WERI-Rb-1 (cell line): ENCODE data around the gene SYNPO.

Experiments
- DNase-seq: peaks from one replicate; pipeline ENCODE4 v3.0.0-alpha.2; 2020
- H3K27ac ChIP-seq: fragments of 250-450 bp; sonication (Bioruptor Pico); 2 replicates; pipeline ENCODE4 v1.5.1; 2020; ENCODE audit warnings: mild to moderate bottlenecking, moderate library complexity
- H3K27me3 ChIP-seq: fragments of 250-450 bp; sonication (Bioruptor Pico); 2 replicates; pipeline ENCODE4 v1.5.1; 2021; ENCODE audit warnings: mild to moderate bottlenecking, low read depth, moderate library complexity; ENCODE audit not compliant: insufficient read depth, severe bottlenecking
- H3K36me3 ChIP-seq: fragments of 250-450 bp; sonication (Bioruptor Pico); 2 replicates; pipeline ENCODE4 v1.5.1; 2020; ENCODE audit warnings: mild to moderate bottlenecking, moderate library complexity
- H3K4me3 ChIP-seq: 2 replicates; pipeline ENCODE4 v1.5.1; 2011; ENCODE audit warnings: low read depth, mild to moderate bottlenecking, control low read depth, low read length
- H3K9me3 ChIP-seq: fragments of 250-450 bp; sonication (Bioruptor Pico); 2 replicates; pipeline ENCODE4 v1.5.1; 2021; ENCODE audit warnings: mild to moderate bottlenecking, moderate library complexity; ENCODE audit not compliant: severe bottlenecking
- CTCF ChIP-seq: IDR thresholded peaks from 2 replicates; pipeline ENCODE4 v1.5.1; 2011; ENCODE audit warnings: low read depth, mild to moderate bottlenecking, control low read depth, inconsistent platforms, low read length

Gene SYNPO

GRCh38 chr5:150640311-150641005 is at the start of gene SYNPO:
TSS of gene SYNPO (plus strand) at chr5:150640660. CDS start at chr5:150648276, 7,616 bp downstream.
- Histone ChIP-seq H3K27ac (no peak within 1 kb of the TSS), H3K4me3 (no peak within 1 kb of the TSS), H3K27me3 (no peaks in the 10 kb centered on the region), H3K36me3 (no peaks in the 10 kb centered on the region), H3K9me3 (no peaks in the 10 kb centered on the region)
- DNase-seq: no peak
- TF ChIP-seq CTCF: no peak

GRCh38 chr5:150590979-150591695 is 49.3 kb upstream of the SYNPO start:
- Histone ChIP-seq H3K4me3 (no peak overlapping the region), H3K27ac (no peak overlapping the region), H3K36me3 (no peaks in the 10 kb centered on the region)

GRCh38 chr5:150593593-150593992 is 46.9 kb upstream of the SYNPO start:
- TF ChIP-seq CTCF: no peak
- H3K9me3 ChIP-seq: no peaks in the 10 kb centered on the region
- H3K27me3 ChIP-seq: no peaks in the 10 kb centered on the region
- DNase-seq: no peak
- H3K27ac ChIP-seq: no peak overlapping the region
- no peak overlapping the region for H3K4me3 ChIP-seq
- H3K36me3 ChIP-seq: no peaks in the 10 kb centered on the region

More at GRCh38 chr5:150590979-150591695, 49.3 kb upstream of the SYNPO start:
- Histone ChIP-seq H3K9me3 (no peaks in the 10 kb centered on the region), H3K27me3 (no peaks in the 10 kb centered on the region)
- TF ChIP-seq CTCF: no peak
- no peak for DNase-seq

- no peaks in the 10 kb centered on the region for H3K36me3 ChIP-seq
Observed at GRCh38 chr5:150593996-150594395, 46.5 kb upstream of the SYNPO start.

GRCh38 chr5:150595466-150596031 is 44.9 kb upstream of the SYNPO start:
- no peaks in the 10 kb centered on the region for H3K36me3 ChIP-seq
- no peak for DNase-seq
- no peak for TF ChIP-seq CTCF
- H3K27ac ChIP-seq: no peak overlapping the region
- no peak overlapping the region for H3K4me3 ChIP-seq
- H3K9me3 ChIP-seq: no peaks in the 10 kb centered on the region
- H3K27me3 ChIP-seq: no peaks in the 10 kb centered on the region

More at GRCh38 chr5:150593996-150594395, 46.5 kb upstream of the SYNPO start:
- H3K27ac ChIP-seq: no peak overlapping the region
- no peaks in the 10 kb centered on the region for H3K9me3 ChIP-seq
- DNase-seq: no peak
- no peak for TF ChIP-seq CTCF
- no peaks in the 10 kb centered on the region for H3K27me3 ChIP-seq
- H3K4me3 ChIP-seq: no peak overlapping the region
